NCI-H1436 (cell line): ENCODE data around the gene SPATA46.
"Not testable (repeated sequence)": the region's sequence is repeated elsewhere in the genome, so short reads cannot be mapped to it uniquely, and the experiment has no call there.

ENCODE experiments used
- DNase-seq: peaks from one replicate; lab custom pipeline; 2025; lab: John Stamatoyannopoulos, UW

The SPATA46 gene

DNA sequence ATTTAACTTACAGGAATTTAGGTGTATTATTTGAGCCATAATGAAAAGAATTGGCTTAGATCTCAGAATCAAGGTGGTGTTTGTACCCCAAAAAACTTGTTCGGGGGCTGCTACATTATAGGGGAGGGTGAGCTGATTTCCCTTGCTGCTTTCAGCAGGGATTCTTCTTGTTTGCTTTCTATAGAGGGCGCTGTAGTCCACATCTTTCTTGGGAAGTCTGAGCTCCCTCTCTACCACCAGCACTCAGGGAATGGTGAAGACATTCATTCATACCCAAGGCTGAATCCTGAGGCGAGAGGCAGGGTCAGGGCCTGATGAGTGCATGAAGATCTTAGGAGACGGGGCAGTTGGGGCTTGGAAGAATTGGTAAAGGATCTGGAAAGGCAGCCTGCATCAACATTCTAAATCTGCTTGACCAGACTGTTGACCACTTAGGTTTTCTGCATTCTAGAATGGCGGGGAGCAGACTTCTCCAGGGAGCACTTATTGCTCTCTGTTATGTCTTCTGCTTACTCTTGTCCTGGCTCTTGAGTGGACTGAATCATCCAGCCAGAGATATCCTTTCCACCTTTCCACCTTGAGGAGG lies 18.9 kb downstream of the SPATA46 start:
- DNase-seq: no peak

DNA sequence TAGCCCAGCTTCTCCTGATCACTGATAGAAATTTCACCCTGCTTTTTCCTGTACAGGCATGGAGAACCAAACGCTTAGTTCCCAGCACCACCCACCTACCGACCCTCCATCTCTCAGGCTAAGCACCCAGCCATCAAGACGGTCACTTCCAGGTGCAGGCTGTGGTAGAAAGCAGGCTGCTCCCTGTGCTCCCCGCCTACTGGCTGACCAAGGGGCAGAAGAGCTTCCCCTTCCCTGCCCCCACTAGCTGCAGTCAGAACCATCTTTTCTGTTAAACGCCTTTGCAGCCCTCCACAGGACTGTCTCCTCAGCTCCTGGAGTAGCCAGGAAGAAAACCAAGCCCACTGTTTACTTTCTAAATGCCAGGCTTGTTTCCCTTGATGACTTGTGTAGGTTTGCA lies 23.0 kb downstream of the SPATA46 start:
- DNase-seq: no peak

DNA sequence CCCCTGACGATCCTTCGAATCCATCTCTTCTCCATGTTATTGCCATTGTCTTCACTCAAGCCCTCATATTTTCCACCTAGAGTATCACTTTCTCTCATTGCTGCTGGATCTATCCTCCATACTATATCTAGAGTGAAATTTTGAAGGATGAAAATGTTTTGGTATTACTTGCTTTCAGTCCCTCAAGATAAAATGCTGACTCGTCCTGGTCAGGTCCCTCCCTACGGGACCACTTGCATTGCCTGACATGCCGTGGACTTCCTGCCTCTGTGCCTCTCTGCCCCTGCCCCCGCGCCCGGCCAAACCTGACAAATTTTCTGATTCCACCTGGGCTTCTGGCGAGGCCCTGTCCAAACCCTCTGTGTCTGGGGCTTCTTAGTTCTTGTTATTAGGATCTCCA lies 23.6 kb downstream of the SPATA46 start:
- DNase-seq: no peak

GRCh38 chr1:162351874-162352273 lies 24.8 kb downstream of the SPATA46 start:
- not testable (repeated sequence) for DNase-seq

- DNase-seq: no peak
Measured at GRCh38 chr1:162351246-162351842, 25.3 kb downstream of the SPATA46 start.

DNA sequence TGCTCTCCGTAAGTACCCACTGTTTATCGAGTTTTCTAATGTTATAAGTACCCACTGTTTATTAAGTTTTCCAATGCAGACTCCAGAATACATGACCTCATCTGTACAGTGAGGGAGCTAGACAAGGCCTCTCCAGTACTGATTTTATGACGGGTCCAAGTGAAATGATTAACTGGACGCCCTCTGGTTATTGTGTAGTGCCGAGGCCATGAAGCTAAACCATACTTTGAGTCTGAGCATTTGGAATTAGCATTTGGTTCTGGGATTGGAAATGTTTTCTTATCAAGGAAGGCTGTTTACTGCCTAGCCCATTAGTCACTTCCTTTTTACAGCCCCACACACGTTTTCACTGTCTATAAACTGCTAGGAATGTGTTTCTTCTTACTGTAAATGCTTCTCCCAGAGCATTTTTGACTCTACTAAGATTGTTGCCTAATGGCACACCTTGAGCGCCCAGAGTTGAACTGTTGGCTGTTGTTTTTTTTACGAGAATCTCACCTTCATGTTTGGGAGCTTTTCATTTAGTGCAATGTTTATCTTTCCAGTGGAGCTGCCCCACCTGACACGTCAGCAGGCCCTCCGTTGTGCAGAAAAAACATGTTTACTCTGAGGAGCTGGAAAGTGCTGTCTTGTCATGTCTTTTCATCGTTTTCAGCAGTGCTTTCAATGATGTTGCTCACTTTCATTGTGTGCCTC lies 26.9 kb downstream of the SPATA46 start:
- DNase-seq: no peak

GRCh38 chr1:162347281-162347680 lies 29.4 kb downstream of the SPATA46 start:
- no peak for DNase-seq

DNA sequence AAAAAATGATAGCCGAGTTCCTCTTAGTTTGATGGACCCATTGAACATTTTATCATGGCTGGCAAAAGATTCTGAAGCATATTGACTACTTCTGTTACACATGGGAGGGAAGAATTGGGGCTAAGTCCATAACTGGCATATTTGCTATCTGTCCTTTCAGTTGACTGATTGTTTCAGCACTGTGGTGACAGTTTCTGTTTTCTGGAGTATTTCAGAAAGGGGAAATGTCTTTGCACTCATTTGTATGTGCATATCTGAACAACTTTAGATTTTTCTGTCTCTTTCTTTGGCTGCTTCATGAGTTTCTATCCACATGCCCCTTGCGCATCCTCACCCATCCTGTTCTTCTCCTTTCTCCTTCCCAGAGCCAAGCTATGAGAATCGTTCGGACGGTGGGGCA lies 33.2 kb downstream of the SPATA46 start:
- no peak for DNase-seq

DNA sequence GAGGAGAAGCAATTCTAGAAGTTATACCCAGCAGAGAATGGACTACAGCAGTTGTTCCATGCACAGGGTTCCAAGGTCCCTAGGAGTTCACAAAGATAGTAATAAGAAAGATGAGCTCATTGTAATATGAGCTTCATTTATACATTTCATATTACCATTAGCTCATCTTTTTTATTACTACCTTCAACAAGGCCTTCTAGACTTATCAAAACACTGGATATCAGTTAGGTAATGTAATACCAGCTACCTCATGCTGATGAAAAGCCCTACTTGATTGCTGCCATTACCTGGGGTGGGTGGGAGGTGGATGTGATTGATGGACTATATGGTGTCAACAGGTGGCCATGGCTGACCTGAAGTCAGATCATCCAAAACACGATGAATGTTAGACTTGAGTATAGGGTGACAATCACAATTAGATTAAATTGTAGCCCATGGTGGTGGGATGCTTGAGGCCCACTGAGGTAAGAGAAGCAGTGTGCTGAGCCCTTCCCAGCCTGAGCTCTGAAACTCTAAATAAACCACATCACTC lies 34.1 kb downstream of the SPATA46 start:
- no peak for DNase-seq

DNA sequence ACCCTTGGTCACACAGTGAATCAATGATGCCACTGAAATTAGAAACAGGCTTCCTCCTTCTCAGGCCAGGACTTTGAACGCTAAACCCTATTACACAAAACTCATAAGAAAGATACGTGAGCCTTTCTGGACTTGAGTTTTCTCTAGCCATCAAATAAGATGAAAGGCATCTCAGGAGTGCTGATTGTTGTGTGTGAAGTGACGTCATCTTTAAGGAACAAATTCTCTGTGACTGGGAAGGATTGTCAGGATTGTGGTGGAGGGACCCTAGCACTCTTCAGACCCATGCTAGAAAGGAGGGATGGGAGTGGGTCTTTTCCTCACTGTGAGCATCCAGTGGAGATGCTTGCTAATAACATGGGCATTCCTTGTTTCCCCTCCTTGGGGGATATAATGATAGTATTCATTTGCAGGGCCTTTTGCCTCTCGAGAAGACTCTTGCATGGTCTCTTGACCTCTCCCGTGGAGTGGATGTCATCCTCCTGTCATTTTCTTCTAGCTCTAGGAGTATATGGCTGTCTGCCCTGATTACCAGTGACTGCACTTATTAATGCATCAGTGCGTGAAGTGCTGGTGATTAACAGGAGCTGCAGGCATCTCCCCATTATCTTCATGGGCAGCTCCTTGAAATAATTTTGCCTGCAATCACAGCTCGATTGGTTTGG lies 39.9 kb downstream of the SPATA46 start:
- DNase-seq: no peak

- DNase-seq: no peak
Measured at GRCh38 chr1:162335126-162335525, 41.5 kb downstream of the SPATA46 start.

DNA sequence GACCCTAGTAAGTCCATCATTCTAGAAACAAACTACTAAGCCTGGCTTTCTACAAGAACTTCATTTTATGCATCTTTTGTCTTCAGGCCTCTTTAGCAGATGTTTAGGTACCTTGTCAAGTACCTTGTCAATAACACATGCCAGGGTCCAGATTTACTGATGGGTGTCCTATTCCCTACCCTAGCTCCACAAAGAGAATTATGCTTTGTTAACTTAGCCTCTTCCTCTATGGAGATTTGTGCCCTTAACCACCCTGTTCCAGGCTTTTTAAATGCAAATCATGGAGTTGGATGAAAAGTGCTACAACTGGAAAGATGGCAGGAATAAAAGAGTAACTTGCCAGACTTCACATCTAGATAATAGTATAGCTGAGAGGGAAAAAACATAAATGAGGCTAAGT lies 42.7 kb downstream of the SPATA46 start:
- no peak for DNase-seq

DNA sequence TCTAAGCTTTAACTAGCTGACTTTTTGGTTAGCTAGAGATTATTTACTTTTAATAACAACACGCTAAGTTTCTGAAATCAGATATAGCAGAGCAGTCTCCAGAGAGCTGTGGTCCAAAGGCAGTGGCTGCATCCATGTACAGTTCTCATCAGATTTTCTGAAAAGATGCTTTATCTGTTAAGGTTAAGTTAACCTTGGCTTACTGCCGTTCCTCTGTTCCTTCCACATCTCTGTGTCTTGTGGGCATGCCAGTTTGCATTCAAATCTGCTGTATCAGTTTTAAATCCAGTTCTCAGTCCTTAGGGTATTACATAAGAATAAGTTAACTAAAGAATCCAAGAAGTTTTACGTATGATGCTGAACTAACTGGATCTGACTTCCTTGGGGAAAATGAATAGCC lies 46.8 kb downstream of the SPATA46 start:
- no peak for DNase-seq

- DNase-seq: no peak
Measured at GRCh38 chr1:162328512-162328911, 48.1 kb downstream of the SPATA46 start.

GRCh38 chr1:162327788-162328165 lies 48.9 kb downstream of the SPATA46 start:
- DNase-seq: no peak

DNA sequence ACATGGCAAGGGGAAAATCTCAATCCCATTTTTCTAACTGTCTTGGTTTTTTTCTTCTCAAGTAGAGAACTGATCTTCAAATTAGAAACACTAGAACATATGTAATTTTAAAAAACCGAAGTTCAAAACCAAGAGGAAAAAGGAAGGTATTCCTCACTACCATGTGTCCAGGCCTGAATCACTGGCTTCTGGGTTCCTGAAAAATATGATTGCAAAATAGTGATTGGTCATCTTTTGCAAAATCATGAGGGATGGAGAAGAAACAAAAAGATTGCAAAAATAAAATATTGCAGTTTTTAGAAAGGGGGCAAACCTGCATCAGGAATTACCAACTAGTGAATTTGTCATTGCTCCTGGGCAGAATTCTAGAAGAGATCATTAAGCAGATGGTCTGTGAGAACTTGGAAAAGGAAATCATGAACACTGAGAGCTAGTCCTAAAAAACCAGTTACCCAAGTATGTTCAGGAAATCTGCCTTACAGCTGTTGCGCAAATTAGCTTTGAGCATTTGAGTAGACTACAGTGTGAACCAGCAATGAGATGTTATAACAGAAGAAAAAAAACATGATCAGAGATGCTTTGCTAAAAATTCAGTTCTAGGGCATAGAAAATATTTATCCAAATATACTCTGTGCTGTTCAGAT lies 49.4 kb downstream of the SPATA46 start:
- DNase-seq: no peak

GRCh38 chr1:162326559-162326958 lies 50.1 kb downstream of the SPATA46 start:
- no peak for DNase-seq

DNA sequence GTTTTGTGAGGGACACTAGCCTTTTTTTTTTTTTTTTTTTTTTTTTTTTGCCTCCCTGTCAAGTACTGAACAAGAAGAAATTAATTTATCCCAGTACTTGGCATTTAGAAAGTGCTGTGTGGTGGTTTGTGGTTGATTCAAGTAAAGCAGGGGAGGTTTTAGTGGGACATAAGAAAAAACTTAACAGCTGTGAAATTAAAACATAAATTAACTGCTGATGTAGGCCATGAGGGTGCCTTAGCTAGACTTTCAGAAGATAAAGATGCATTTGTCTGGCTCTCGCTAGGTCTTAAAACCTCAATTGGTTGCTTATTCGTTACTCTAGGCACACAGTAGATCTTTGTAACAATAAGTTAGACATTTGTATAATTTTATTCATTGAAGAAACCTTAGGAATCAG lies 52.3 kb downstream of the SPATA46 start:
- no peak for DNase-seq
